Measurements from ENCODE around the gene SYT2.

GRCh38 chr1:202733251-202733650, 23.0 kb upstream of the SYT2 start:
- TF ChIP-seq EZH2 (IDR thresholded peaks at IDR 0.05) = no peak
- no peak for TF ChIP-seq CTCF (IDR thresholded peaks at IDR 0.05)
